Adrenal gland (tissue), 12 donors: ENCODE measurements around the gene NR2F1-AS1. TPM values are rescaled to one million over a fixed set of nuclear protein-coding genes. Genes with fewer than 3 reads are reported as not detected.

Experiments used
- DNase-seq, 7 donors: peaks; one replicate each; pipeline ENCODE4 v3.0.0-alpha.2; 2019 to 2020
- H3K27ac ChIP-seq, 5 donors: fragments of 200-600 bp; sonication (generic) in 4 of 5; 1 replicate in 3 of 5; 2 replicates in 2 of 5; pipeline versions ENCODE4 v1.5.1 to v1.8.0; 2016 to 2020; ENCODE audit warnings: mild to moderate bottlenecking in 1 of 5
- H3K27me3 ChIP-seq: fragments of 200-600 bp; 2 replicates; pipeline ENCODE4 v1.8.0; 2021
- H3K36me3 ChIP-seq, 2 donors: fragments of 200-600 bp; replicated peaks in 1 of 2; 1 replicate in 1 of 2; 2 replicates in 1 of 2; pipeline versions ENCODE4 v1.5.1 to v1.8.0; 2018 to 2022
- H3K4me1 ChIP-seq, 2 donors: fragments of 200-600 bp; replicated peaks in 1 of 2; 1 replicate in 1 of 2; 2 replicates in 1 of 2; pipeline versions ENCODE4 v1.5.1 to v1.8.0; 2018 to 2021
- H3K4me3 ChIP-seq, 4 donors: fragments of 200-600 bp; sonication (generic) in 3 of 4; one replicate each; pipeline ENCODE4 v1.5.1; 2016 to 2018
- H3K9me3 ChIP-seq, 3 donors: fragments of 200-600 bp; sonication (generic) in 1 of 3; replicated peaks in 1 of 3; 1 replicate in 2 of 3; 2 replicates in 1 of 3; pipeline versions ENCODE4 v1.5.1 to v1.8.0; 2016 to 2021
- CTCF ChIP-seq, 6 experiments: fragments of 450-650 bp in 4 of 6; fragments of 200-600 bp in 2 of 6; sonication (generic) in 1 of 6; IDR thresholded peaks; 1 replicate in 5 of 6; 2 replicates in 1 of 6; pipeline versions ENCODE4 v1.5.1 to v1.8.0; 2016 to 2021; ENCODE audit warnings: antibody characterized with exemption in 6 of 6, mild to moderate bottlenecking in 2 of 6, moderate library complexity in 1 of 6
- POLR2A ChIP-seq, 2 donors: fragments of 450-650 bp; IDR thresholded peaks; one replicate each; pipeline ENCODE4 v1.6.1; 2017; ENCODE audit warnings: antibody characterized with exemption in 2 of 2, mild to moderate bottlenecking in 2 of 2, moderate library complexity in 1 of 2
- WGBS, 4 donors: extraction: QIAGEN DNeasy Blood & Tissue Kit in 2 of 4; methylation state at CpG; one replicate each; pipeline versions ENCODE4 v1.1.5 to v1.1.7; 2013 to 2017; 5-methylcytosine and 5-hydroxymethylcytosine counted together
- intact Hi-C, 2 donors: fragments of 100-400 bp; cut with DNase I; formaldehyde crosslinking; loops; one replicate each; pipeline versions ENCODE4 v1.14.1 to v1.15.0; 2022 to 2023
- polyA plus RNA-seq, 3 donors: library from polyadenylated mRNA; stranded (reverse); fragments of 200-250 nt in 2 of 3; fragments of 350-450 nt in 1 of 3; fragmentation: Illumina TruSeq in 1 of 3; extraction: RNeasy Lipid Tissue Mini Kit (QIAGEN cat#74804) in 1 of 3; gene quantifications; one replicate each; pipeline ENCODE4 v1.2.3, GENCODE V29; 2013 to 2014
- total RNA-seq, 9 donors: library from RNA; depleted of rRNA in 4 of 9; stranded (reverse); fragments of >200 nt in 4 of 9; fragments of 120-200 nt in 1 of 9; fragmentation: NEBNext Ultra II Directional in 1 of 9; extraction: Animal tissue kit (Norgen Biotek cat#: 25700) in 1 of 9; gene quantifications; one replicate each; pipeline versions ENCODE4 v1.1.0 to v1.2.4, GENCODE V29; 2013 to 2023
- donor health status: healthy with polysubstance abuse.
- donor health status: Bipolar disorder and iron deficiency.
- donor health status: DM: yes; HTN: yes; CAD: no.
- donor health status: DM: no; HTN: no; CAD: no.
- donor health status: DM: no; HTN: no; CAD: no.
- donor health status: DM: yes; HTN: yes; CAD: no.

NR2F1-AS1 gene
- total and polyA plus RNA-seq, 12 donors, result 13.2 to 107 (median 29.1) TPM

GRCh38 chr5:93452255-93452654 lies 128.8 kb downstream of the NR2F1-AS1 start:
- intact Hi-C loops, result no loop called here
- Histone ChIP-seq H3K4me3 (no peak overlapping the region), H3K36me3 (no peaks in the 10 kb centered on the region), H3K27me3 (no peaks in the 10 kb centered on the region), H3K27ac (no peak overlapping the region), H3K9me3 (no peaks in the 10 kb centered on the region), H3K4me1 (peaks cover 0 to 8% of the 10 kb centered on the region in 2 donors)
- no peak for TF ChIP-seq CTCF (IDR thresholded peaks at IDR 0.05)
- no peak for TF ChIP-seq POLR2A (IDR thresholded peaks at IDR 0.05)
- no peak for DNase-seq

DNA sequence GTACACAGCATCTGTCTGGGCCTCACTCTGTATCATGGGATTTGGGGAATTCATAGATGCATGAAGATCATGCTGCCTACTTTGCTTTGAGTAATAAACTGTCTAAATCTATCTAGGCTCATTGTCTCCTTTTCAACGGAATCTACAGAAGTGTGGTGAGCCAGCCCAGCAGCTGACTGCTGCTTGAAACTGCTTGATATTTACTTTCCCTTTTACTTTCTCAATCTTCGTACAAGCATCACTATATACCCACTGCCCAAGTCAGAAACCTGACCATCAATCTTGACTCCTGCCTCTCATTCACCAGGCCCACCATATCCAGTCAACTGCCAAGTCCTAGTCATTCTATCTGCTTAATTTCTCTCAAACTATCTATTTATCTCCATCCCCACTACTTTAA lies 142.9 kb downstream of the NR2F1-AS1 start:
- H3K4me3 ChIP-seq, result no peak overlapping the region
- H3K9me3 ChIP-seq, result no peaks in the 10 kb centered on the region
- no peaks in the 10 kb centered on the region for H3K27me3 ChIP-seq
- intact Hi-C loops, result no loop called here
- no peak overlapping the region for H3K27ac ChIP-seq
- no peaks in the 10 kb centered on the region for H3K36me3 ChIP-seq
- no peak for TF ChIP-seq POLR2A (IDR thresholded peaks at IDR 0.05)
- TF ChIP-seq CTCF (IDR thresholded peaks at IDR 0.05), result no peak
- 74 to 91% (median 79%) methylated on average over 2 of the region's 2 CpGs for WGBS, 4 donors
- no peak for DNase-seq
- no peaks in the 10 kb centered on the region for H3K4me1 ChIP-seq

- DNase-seq, result no peak
- no peak overlapping the region for H3K27ac ChIP-seq
- intact Hi-C loops, result no loop called here
Measured at GRCh38 chr5:93436083-93436482, 144.9 kb downstream of the NR2F1-AS1 start.

DNA sequence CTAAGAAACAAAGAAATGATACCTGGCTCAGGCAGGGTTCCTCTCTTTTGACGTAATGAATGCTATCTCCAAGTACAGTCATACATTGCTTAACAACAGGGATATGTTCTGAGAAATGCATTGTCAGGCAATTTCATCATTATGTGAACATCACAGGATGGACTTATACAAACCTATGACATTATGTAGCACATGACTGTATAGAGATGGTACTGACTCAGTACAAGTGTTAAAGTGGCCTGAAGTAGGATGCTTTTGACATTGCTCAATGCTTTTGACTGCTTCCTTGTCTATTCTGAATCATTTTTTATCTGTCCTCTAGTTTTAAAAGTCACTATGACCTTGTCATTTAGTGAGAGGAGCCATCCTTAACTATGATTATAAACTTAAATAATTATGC lies 147.6 kb downstream of the NR2F1-AS1 start:
- TF ChIP-seq POLR2A (IDR thresholded peaks at IDR 0.05) (no peak), CTCF (IDR thresholded peaks at IDR 0.05) (no peak)
- H3K27me3 ChIP-seq, result no peaks in the 10 kb centered on the region
- WGBS, 4 donors, result 37 to 78% (median 61%) methylated on average over 1 of the region's 1 CpG
- no peak overlapping the region for H3K4me3 ChIP-seq
- H3K27ac ChIP-seq, result no peak overlapping the region
- DNase-seq, result no peak
- no peaks in the 10 kb centered on the region for H3K9me3 ChIP-seq
- no peaks in the 10 kb centered on the region for H3K4me1 ChIP-seq
- intact Hi-C loops, result no loop called here
- no peaks in the 10 kb centered on the region for H3K36me3 ChIP-seq

More at GRCh38 chr5:93436083-93436482, 144.9 kb downstream of the NR2F1-AS1 start:
- Histone ChIP-seq H3K27me3 (no peaks in the 10 kb centered on the region), H3K4me1 (no peaks in the 10 kb centered on the region), H3K4me3 (no peak overlapping the region), H3K9me3 (no peaks in the 10 kb centered on the region), H3K36me3 (no peaks in the 10 kb centered on the region)
- TF ChIP-seq CTCF (IDR thresholded peaks at IDR 0.05) (no peak), POLR2A (IDR thresholded peaks at IDR 0.05) (no peak)
